ENCODE measurements around the gene SPCS3.
"Not testable (repeated sequence)": the region's sequence is repeated elsewhere in the genome, so short reads cannot be mapped to it uniquely, and the experiment has no call there.

Gene SPCS3

DNA sequence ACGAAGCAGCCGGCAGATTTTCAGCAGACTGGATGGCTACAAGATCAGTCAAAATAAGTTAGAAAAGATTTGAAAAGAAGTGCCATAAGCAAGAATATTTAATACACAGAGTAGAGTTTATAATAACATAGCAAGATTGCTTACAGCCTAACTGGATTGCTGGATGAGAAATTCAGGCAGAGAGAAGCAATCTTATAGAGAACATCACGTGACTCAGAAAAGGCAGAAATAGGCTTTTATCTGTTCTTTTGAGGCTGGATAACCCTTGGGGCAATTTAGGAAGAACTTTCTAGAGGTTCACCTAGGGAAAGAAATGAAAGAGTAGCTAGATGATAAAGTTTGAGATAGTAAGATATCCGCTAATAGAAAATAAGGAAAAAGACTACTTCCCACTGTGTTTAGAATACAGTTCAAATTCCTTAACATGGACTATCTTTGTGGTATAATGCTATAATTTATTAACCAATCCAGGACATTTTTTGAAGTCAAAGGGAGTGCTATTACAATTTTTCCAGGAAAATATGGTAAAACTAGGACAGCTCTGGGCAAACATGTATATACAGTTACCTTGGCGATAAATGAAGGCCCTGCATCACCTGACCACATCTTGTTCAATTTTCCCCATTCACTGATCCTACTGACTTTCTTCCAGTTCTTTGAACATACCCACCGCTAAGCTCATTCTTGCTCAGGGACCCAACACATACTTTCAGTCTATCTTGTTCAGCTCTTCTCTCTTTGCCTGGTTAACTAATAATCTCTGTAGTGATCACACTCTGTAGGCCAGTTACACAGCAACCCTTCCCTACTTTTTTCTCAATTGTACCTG is 12.7 kb upstream of the SPCS3 start:
- no peak for DNase-seq

GRCh38 chr4:176307666-176307930 is 12.2 kb upstream of the SPCS3 start:
- no peak for DNase-seq

GRCh38 chr4:176308441-176308840 is 11.3 kb upstream of the SPCS3 start:
- DNase-seq, result no peak

DNA sequence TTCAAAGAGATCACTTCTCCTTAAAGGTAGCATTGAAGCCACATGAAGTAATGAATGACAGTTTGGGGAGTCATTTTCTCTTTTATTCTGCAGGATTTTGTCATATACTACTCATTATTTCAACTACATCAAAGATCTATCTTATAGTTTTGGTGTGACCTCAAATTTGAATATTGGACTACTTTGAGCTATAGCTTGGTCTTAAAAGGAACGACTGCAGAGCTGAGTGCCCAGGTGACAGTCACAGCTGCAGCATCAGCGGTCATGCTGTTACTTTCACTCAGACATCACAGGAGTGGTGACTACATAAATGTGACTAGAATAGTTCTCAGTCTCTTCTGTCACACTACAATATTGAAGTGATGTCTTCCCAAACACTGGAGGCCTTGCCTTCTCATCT is 10.7 kb upstream of the SPCS3 start:
- no peak for DNase-seq

DNA sequence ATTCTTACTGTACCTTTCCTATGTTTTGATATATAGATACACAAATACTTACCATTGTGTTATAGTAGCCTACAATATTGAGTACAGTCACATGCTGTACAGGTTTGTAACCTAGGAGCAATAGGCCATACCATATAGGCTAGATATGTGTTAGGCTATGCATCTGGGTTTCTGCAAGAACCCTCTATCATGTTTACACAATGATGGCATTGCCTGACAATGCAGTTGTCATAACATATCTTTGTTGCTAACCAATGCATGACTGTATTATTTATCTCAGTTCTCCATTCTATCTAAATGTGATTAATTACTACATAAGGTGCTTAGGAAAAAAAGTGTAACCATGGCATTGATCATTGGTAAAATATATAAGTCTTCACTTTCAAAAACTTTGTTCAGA is 10.0 kb upstream of the SPCS3 start:
- peak; percentile 79 for DNase-seq

DNA sequence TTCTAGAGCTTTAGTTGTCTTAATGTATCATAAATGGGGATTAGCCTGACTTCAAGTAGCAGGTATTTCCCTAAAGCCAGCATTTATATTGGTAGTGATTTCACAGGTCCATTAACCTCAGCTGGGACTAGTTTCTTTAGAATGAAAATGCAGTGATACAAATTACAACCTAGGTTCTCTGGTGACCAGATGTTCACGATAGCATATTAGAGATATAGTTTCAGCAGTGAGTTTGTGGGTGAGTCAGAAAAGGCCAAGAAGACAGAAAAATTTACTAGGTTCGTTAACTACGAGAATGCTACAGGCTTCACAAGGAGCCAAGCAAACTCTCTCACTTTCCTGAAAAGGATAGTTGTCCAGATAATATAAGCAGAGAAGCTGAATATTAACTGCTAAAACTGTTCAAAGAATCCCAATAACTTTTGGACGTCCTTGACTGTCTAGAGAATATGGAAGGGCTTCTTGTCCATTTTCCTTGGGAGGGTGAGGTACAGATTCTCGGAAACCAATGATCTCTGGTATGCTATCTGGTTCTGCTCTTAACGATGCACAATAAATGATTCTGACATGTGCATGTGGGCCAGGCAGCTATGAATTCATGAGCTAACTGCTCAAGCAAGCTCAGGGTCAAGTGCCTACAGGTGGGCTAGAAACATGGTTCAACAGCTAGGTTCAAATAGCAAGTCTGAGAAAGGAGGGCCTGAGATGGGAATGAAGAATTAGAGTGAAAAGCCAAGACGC is 6.0 kb upstream of the SPCS3 start:
- DNase-seq, result no peak

DNA sequence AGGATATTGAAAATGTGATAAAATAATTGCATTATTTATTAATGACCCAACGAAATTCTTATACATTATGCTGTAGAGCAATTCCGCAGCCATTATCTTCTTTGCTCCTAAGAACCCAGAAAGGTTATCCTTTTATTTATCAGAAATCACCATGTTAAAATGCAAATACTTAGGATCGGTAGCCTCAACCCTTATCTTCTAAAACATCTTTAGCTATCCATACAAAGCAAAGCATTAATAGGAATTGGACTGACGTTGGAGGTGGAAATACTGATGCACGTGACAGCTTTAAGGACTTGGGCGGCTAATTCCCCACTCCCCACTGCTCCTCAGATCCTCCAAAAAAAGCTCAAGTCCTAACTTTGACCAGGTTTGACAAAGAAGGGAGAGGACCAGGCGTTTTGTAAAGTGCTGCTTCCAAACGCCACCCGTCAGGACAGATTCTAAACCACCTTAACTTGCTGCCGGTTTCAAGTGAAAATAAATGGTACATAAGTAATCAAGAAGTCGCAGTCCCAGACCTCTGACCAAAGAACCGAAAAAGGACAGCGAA is 539 bp upstream of the SPCS3 start:
- no peak for DNase-seq

GRCh38 chr4:176320340-176320975 is 692 bp downstream of the SPCS3 start:
- DNase-seq, result peak; percentile 88

DNA sequence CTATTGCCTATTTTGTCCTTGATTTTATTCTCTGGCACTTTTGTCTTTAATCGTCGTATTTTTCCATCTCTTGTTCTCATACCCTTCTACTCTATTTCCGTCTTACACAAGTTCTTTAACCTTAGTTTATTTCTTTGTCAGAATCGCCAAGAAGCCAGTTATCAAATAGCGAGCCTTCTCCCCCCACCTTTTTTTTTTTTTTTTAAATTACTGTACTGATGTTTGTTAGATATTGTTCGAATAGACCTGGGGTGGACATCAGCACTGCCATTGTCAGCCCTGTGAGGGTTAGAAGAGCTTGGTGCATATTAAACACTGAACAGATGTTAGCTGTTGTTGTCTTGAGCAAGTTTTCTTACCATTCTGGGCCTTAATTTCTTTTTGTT is 1.2 kb downstream of the SPCS3 start:
- DNase-seq, result no peak

GRCh38 chr4:176321589-176321988 is 1.8 kb downstream of the SPCS3 start:
- no peak for DNase-seq

DNA sequence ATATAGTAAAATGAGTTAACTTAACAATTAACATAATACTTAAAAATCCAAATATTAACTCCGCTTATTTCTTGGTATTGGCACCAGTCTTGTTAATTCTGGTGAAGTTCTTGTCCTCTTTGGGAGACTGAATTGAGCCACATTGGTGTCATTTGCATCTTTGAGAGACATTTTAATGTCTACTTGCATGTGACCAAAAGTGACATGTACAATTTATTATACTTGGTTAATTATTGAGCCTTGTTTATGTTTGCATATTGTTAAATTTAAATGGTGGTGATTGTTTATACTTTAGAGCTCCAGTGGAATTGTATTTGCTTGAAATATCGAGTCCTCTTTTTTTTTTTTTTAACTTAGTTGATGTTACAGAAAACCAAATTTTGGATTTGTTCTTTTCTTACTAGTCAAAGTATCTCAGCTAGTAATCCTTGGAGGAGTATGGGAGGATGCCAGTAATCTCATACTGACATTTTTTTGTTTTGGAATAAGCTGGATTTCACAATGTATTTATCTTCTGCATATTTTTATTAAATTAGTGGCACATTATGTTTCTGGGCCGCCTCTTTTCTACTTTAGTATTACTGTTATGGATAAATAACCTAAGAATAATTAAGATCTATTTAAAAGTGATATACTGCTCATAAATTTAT is 3.9 kb downstream of the SPCS3 start:
- DNase-seq, result no peak

- DNase-seq, result not testable (repeated sequence)
Measured at GRCh38 chr4:176324876-176325275, 5.1 kb downstream of the SPCS3 start.

DNA sequence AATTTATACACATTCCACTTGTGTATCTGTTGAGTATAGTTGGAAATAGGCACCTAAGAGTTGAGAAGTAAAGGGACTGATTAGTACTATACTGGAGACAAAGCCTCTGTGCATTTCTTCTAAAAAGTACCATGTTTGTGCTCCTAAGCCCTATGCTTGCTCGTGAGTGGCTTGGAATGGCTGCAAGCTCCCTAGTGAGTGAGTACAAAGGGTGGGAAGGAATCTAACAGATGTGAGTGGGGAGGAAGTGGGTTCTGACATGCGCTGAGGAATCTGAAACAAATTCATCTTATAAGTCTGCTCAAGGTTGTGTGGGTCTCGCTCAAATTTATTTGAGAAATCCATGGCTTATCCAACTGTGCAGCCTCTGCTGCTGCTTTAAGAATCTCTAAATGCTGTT is 13.3 kb downstream of the SPCS3 start:
- DNase-seq, result peak; percentile 34

- no peak for DNase-seq
Measured at GRCh38 chr4:176334066-176334465, 14.3 kb downstream of the SPCS3 start.

DNA sequence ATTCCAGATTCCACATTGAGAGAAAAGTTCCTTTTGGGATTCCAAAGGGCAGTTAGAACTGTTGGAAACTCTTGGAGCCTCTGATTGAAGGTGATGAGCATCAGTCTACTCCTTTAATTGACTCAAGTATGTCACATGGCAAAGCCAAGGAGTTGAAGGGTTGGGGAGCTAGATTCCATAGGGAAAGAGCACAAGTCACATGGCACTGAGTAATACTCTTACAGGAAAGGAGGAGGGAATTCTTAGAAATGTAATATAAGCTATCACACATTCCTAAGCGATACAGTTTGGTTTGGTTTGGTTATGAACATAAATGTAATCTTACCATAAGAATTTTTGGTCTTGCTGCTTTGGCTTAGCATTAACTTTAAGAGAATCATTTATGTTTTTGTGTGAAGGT is 15.7 kb downstream of the SPCS3 start:
- peak; percentile 85 for DNase-seq

DNA sequence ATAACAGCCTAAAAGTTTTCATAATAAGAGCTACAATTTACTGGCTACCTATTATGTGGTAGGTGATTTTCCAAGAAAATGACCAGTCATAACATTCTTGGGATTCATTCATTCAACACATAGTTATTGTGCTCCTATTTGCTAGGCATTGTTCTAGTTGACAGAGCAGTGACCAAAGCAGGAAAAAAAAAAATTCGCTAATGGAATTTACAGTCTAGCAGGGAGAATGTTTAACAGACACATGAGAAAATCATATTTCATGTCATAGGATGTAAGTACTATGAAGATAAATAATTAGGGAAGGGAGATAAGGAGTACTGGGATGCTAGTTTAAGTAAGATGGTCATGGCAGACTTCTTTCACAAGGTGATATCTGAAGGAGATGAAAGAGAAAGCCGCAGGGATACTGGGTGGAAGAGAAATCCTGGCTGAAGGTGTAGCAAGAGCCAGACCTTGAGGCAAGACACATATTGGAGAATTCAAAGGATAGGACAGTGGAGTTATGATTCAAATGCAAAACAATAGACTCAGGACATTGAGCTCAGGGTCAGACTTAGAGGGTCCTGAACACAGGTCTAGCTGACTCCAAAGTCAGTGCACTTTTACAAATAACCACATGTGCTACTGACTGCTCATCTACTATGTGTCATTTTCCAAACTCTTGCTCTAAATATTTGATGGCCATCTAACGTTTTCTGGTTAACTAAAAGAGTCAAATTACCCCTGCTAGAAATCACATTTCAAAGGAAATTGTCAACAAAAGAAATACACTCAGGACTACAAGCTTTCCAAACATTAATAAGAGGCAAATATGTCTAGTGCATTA is 20.4 kb downstream of the SPCS3 start:
- DNase-seq, result peak; percentile 37

DNA sequence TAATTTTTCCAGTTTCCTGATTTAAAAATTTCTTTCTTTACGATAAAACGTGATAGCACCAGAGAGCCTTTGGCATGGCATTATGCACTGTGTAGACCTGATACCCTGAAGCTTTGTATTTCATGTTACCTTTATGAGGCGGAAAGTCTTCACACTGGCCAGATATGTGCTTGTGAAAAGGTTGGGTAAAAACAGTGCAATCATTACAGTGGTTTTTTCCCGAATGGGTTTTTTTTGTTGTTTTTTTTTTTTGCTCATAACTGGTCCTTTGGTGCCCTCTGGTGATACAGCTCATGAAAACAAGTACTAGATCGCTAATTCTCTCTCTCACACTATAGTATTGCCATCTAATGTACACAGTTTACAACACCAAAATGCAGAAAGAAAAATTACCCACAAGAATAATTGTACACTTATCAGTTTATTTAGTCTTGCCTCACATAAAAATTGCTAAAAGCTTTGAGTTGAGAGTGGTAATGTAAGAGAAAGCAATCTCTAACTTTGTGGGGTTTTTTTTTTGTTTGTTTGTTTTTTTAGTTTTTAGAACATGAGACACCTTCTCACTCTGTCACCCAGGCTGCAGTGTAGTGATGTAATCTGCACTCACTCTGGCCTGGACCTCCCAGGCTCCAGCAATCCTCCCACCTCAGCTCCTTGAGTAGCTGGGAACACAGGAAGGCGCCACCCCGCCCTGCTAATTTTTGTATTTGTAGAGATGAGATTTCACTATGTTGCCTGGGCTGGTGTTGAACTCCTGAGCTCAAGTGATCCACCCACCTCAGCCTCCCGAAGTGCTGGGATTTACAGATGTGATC is 21.3 kb downstream of the SPCS3 start:
- peak; percentile 59 for DNase-seq

DNA sequence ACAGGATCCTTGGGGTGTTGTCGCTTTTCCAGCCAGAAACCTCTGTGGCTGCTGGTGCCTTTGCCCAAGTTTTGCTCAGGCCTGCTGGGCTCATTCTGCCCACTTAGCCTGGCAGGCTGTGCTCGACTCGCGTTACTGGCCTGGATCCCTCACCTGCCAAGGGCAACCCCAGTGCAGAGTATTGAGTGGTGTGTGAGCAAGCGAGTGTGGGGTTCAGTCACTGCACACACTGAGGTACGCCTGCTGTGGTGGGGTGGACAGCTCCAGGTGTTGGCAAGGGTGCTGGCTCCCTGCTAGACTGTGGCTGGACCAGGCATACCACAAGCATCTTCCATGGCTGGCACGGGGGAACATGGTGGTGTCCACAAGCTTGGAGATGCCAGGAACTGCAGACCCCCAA is 22.6 kb downstream of the SPCS3 start:
- no peak for DNase-seq

GRCh38 chr4:176343286-176343685 is 23.5 kb downstream of the SPCS3 start:
- no peak for DNase-seq

- peak; percentile 69 for DNase-seq
Measured at GRCh38 chr4:176345346-176345745, 25.6 kb downstream of the SPCS3 start.

DNA sequence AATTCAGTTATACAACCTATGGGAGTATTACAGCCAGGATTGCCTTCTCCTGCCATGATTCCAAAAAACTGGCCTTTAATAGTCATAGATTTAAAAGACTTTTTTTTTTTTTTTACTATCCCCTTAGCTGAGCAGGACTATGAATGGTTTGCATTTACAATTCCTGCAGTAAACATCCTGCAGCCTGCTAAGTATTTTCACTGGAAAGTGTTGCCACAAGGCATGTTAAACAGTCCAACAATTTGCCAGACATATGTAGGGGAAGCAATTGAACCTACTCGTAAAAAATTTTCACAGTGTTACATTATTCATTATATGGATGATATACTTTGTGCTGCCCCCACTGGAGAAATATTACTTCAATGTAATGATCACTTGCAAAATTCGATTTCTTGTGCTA is 27.1 kb downstream of the SPCS3 start:
- not testable (repeated sequence) for DNase-seq

Data from fibroblast of skin of back (primary cell).